BLaER1 treated with 17β-estradiol and CSF1 and Interleukin-3, amounts not matched to agents 10 nM and 100 nM (cell line): Measurements from ENCODE around the gene CBLC.
"Not testable (repeated sequence)": the region's sequence is repeated elsewhere in the genome, so short reads cannot be mapped to it uniquely, and the experiment has no call there.

Source experiments
- H3K27ac ChIP-seq, 11 experiments: shearing (Covaris generic); formaldehyde crosslinking; 2 replicates each; pipeline ENCODE4 v1.8.1; 2022
- H3K27me3 ChIP-seq, 11 experiments: shearing (Covaris generic); formaldehyde crosslinking; 2 replicates each; pipeline ENCODE4 v1.8.1; 2022
- H3K36me3 ChIP-seq, 11 experiments: shearing (Covaris generic); formaldehyde crosslinking; 2 replicates each; pipeline ENCODE4 v1.8.1; 2022
- H3K4me1 ChIP-seq, 10 experiments: shearing (Covaris generic); formaldehyde crosslinking; 2 replicates each; pipeline ENCODE4 v1.8.1; 2022
- H3K4me2 ChIP-seq, 11 experiments: shearing (Covaris generic); formaldehyde crosslinking; 2 replicates each; pipeline ENCODE4 v1.8.1; 2022
- H3K4me3 ChIP-seq, 10 experiments: shearing (Covaris generic); formaldehyde crosslinking; 2 replicates each; pipeline ENCODE4 v1.8.1; 2022
- H3K9ac ChIP-seq, 11 experiments: shearing (Covaris generic); formaldehyde crosslinking; 2 replicates each; pipeline ENCODE4 v1.8.1; 2022
- H3K9me3 ChIP-seq, 11 experiments: shearing (Covaris generic); formaldehyde crosslinking; replicated peaks in 1 of 11; 2 replicates each; pipeline ENCODE4 v1.8.1; 2022
- H4K20me1 ChIP-seq, 11 experiments: shearing (Covaris generic); formaldehyde crosslinking; 2 replicates each; pipeline ENCODE4 v1.8.1; 2022
- Cebpa-rat ChIP-seq, 11 experiments: shearing (Covaris generic); IDR thresholded peaks; 2 replicates each; pipeline ENCODE4 v1.8.1; 2022

CBLC gene

GRCh38 chr19:44823373-44823698, 45.6 kb downstream of the CBLC start:
- Histone ChIP-seq H3K27ac (no peak overlapping the region), H4K20me1 (no peaks in the 10 kb centered on the region), H3K4me1 (peaks cover 0 to 25% (median 18%) of the 10 kb centered on the region in 10 experiments; a peak in 17 of 20 replicates), H3K9me3 (no peaks in the 10 kb centered on the region), H3K9ac (no peak overlapping the region), H3K36me3 (no peaks in the 10 kb centered on the region), H3K27me3 (no peaks in the 10 kb centered on the region), H3K4me2 (no peak overlapping the region), H3K4me3 (no peak overlapping the region)
- no peak for TF ChIP-seq Cebpa-rat (IDR thresholded peaks at IDR 0.05)

GRCh38 chr19:44824761-44825160, 47.1 kb downstream of the CBLC start:
- Histone ChIP-seq H3K9me3 (no peaks in the 10 kb centered on the region), H3K27me3 (no peaks in the 10 kb centered on the region), H3K4me3 (no peak overlapping the region), H3K27ac (no peak overlapping the region), H3K36me3 (no peaks in the 10 kb centered on the region), H3K4me2 (no peak overlapping the region), H4K20me1 (no peaks in the 10 kb centered on the region), H3K4me1 (peaks cover 0 to 25% (median 18%) of the 10 kb centered on the region in 10 experiments; a peak in 17 of 20 replicates), H3K9ac (no peak overlapping the region)
- no peak for TF ChIP-seq Cebpa-rat (IDR thresholded peaks at IDR 0.05)

GRCh38 chr19:44832875-44833274, 55.2 kb downstream of the CBLC start:
- not testable (repeated sequence) for H4K20me1 ChIP-seq

GRCh38 chr19:44834399-44834798, 56.7 kb downstream of the CBLC start:
- H3K9ac ChIP-seq, H3K4me1 ChIP-seq, H3K27me3 ChIP-seq, H3K27ac ChIP-seq, H4K20me1 ChIP-seq, H3K4me3 ChIP-seq, H3K9me3 ChIP-seq, H3K36me3 ChIP-seq, H3K4me2 ChIP-seq: not testable (repeated sequence)

More at GRCh38 chr19:44832875-44833274, 55.2 kb downstream of the CBLC start:
- H3K4me2 ChIP-seq, H3K4me1 ChIP-seq, H3K27ac ChIP-seq, H3K9me3 ChIP-seq, H3K4me3 ChIP-seq, H3K36me3 ChIP-seq, H3K9ac ChIP-seq, H3K27me3 ChIP-seq: not testable (repeated sequence)

GRCh38 chr19:44839276-44839675, 61.6 kb downstream of the CBLC start:
- H3K4me1 ChIP-seq, result peaks cover 6 to 10% (median 8%) of the 10 kb centered on the region in 10 experiments; a peak in 13 of 20 replicates
- H3K36me3 ChIP-seq, result no peaks in the 10 kb centered on the region
- H3K27me3 ChIP-seq, result no peaks in the 10 kb centered on the region
- no peak overlapping the region for H3K4me2 ChIP-seq
- H3K27ac ChIP-seq, result no peak overlapping the region
- no peaks in the 10 kb centered on the region for H3K9me3 ChIP-seq
- no peak overlapping the region for H3K4me3 ChIP-seq
- no peak overlapping the region for H3K9ac ChIP-seq
- no peaks in the 10 kb centered on the region for H4K20me1 ChIP-seq
- TF ChIP-seq Cebpa-rat (IDR thresholded peaks at IDR 0.05), result no peak

GRCh38 chr19:44840811-44841210, 63.1 kb downstream of the CBLC start:
- H3K4me1 ChIP-seq, result peaks cover 11 to 21% (median 17%) of the 10 kb centered on the region in 10 experiments; a peak in 18 of 20 replicates
- H3K4me3 ChIP-seq, result no peak overlapping the region
- peak overlapping the region in 5 of 11 experiments; percentile 1 to 27 (median 5); a peak in 1 of 22 replicates for H3K4me2 ChIP-seq
- H4K20me1 ChIP-seq, result no peaks in the 10 kb centered on the region
- TF ChIP-seq Cebpa-rat (IDR thresholded peaks at IDR 0.05), result no peak
- H3K9me3 ChIP-seq, result no peaks in the 10 kb centered on the region
- H3K27me3 ChIP-seq, result no peaks in the 10 kb centered on the region
- no peaks in the 10 kb centered on the region for H3K36me3 ChIP-seq
- H3K27ac ChIP-seq, result no peak overlapping the region
- no peak overlapping the region for H3K9ac ChIP-seq

- no peaks in the 10 kb centered on the region for H3K9me3 ChIP-seq
- H3K36me3 ChIP-seq, result no peaks in the 10 kb centered on the region
- H4K20me1 ChIP-seq, result no peaks in the 10 kb centered on the region
- peak overlapping the region in 5 of 11 experiments; percentile 1 to 27 (median 5); a peak in 1 of 22 replicates for H3K4me2 ChIP-seq
- no peaks in the 10 kb centered on the region for H3K27me3 ChIP-seq
- peaks cover 11 to 21% (median 17%) of the 10 kb centered on the region in 10 experiments; a peak in 18 of 20 replicates for H3K4me1 ChIP-seq
- no peak overlapping the region for H3K9ac ChIP-seq
- H3K27ac ChIP-seq, result no peak overlapping the region
- no peak overlapping the region for H3K4me3 ChIP-seq
- no peak for TF ChIP-seq Cebpa-rat (IDR thresholded peaks at IDR 0.05)
Measured at GRCh38 chr19:44841231-44841630, 63.5 kb downstream of the CBLC start.

GRCh38 chr19:44845286-44845611, 67.6 kb downstream of the CBLC start:
- TF ChIP-seq Cebpa-rat (IDR thresholded peaks at IDR 0.05), result no peak
- peak overlapping the region; percentile 51 to 99 (median 96); a peak in 21 of 22 replicates for H3K9ac ChIP-seq
- H3K4me3 ChIP-seq, result peak overlapping the region; percentile 56 to 99 (median 96)

GRCh38 chr19:44845612-44846454, 68.1 kb downstream of the CBLC start, which contains the start of gene NECTIN2:
NECTIN2 (plus strand) TSS chr19:44846297; CDS start chr19:44846526, 229 bp downstream.
- Histone ChIP-seq H3K36me3 (peaks cover 0 to 5% (median 0%) of the 10 kb centered on the region in 11 experiments; a peak in 2 of 22 replicates), H3K4me2 (peak within 1 kb of the TSS; percentile 88 to 100 (median 99)), H4K20me1 (peaks cover 10 to 39% (median 27%) of the 10 kb centered on the region in 11 experiments; a peak in 19 of 22 replicates), H3K27ac (peak within 1 kb of the TSS; percentile 92 to 99 (median 95)), H3K9me3 (no peaks in the 10 kb centered on the region), H3K27me3 (no peaks in the 10 kb centered on the region), H3K4me1 (peaks cover 40 to 55% (median 46%) of the 10 kb centered on the region in 10 experiments), H3K9ac (peak within 1 kb of the TSS; percentile 96 to 100 (median 98)), H3K4me3 (peak within 1 kb of the TSS; percentile 88 to 99 (median 96))
- no peak for TF ChIP-seq Cebpa-rat (IDR thresholded peaks at IDR 0.05)

More at GRCh38 chr19:44845286-44845611, 67.6 kb downstream of the CBLC start:
- Histone ChIP-seq H3K27me3 (no peaks in the 10 kb centered on the region), H3K4me1 (peaks cover 34 to 52% (median 41%) of the 10 kb centered on the region in 10 experiments), H3K9me3 (no peaks in the 10 kb centered on the region), H3K36me3 (peaks cover 0 to 2% (median 0%) of the 10 kb centered on the region in 11 experiments; a peak in 1 of 22 replicates), H4K20me1 (peaks cover 5 to 33% (median 21%) of the 10 kb centered on the region in 11 experiments; a peak in 18 of 22 replicates), H3K27ac (peak overlapping the region in 10 of 11 experiments; percentile 18 to 97 (median 80); a peak in 14 of 22 replicates), H3K4me2 (peak overlapping the region; percentile 68 to 100 (median 81))
